GM21528 (cell line): ENCODE data around the gene LCN10.
A peak's percentile ranks its signal among the peaks of the same experiment; 100 is the strongest.

ENCODE experiments used
- ATAC-seq: cut with Tn5 transposase; IDR thresholded peaks from one replicate; pipeline ENCODE4 v1.9.1; 2021; ENCODE audit warnings: mild to moderate bottlenecking, moderate library complexity; ENCODE audit not compliant: unreplicated experiment, low FRiP score

LCN10 gene

DNA sequence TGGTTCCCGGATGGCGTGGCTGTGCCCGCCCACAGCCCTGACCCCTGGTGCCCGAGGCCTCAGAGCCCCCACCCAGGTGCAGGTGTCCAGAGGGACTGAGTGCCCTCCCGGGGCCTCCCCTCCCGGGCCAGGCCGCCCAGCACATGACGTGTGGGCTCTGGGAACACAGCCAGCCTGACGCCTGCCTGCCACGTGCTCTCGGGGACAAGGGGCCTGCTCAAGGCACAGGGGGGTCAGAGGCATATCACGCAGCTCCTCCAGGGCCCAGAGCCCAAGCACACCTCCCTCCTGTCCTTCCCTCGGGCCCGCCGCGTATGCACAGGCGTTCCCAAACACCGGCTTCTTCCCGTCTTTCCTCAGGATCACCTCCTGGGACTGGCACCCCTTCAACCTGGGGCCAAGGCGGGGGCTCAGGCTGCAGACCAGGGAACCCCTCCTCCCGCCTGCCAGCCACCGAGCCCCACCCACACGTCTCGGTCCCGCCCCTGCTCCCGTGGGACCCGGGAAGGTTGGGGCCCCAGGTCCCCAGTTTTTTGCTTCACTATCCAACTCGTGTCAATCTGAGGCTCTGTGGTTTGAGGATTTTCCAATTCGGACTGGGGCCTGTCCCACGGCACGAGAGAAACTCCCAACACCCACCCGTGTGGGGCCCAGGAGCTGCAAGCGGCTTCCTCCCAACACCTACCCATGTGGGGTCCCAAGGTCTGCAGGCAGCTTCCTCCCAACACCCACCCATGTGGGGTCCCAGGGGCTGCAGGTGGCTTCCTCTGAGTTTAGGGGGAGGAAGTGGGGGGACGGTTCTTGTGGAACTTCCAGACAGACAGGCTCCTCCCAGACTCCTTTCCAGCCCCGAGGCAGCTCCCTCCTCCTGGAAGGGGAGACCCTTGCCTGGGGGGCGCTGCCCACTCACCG lies 1.5 kb downstream of the LCN10 start:
- ATAC-seq, result no peak

DNA sequence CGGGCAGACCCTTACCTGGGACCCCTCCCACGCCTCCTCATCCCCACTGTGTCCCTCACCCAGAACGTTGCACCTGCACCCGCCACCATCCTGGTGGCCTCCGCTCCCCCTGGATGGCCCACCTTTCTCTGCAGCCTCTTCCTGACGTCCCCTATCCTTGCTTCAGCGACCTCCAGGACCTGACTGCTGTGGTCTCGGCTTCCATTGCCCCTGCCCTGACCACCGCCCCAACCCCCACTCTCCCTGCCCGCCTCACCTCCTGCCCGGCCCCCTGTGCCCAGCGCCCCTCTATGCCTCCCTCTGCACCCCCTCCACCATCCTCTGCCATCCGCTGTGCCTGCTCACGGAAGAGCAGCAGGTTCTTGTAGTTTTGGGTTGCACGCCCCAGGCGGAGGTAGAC lies 2.2 kb downstream of the LCN10 start:
- no peak for ATAC-seq

- no peak for ATAC-seq
Measured at GRCh38 chr9:136740069-136740468, 2.7 kb downstream of the LCN10 start.

DNA sequence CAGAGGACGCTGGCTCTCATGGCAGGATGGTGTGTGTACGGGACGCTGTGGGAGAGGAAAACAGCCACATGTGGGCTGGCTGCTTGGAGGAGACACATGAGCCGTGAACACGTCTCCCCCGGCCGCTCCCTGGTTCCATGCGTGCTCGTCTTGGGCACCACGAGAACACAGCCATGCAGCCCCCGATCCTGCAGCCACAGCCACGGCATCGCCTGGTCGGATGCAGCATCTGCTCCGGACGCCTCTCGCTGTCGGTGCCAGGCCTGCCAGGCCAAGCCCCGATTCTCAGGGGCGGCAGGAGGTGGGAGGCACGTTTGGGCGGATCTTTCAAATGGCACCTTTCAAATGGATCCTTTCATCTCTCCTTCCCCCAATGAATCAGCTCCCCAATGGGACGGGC lies 3.2 kb downstream of the LCN10 start:
- ATAC-seq, result no peak

GRCh38 chr9:136738960-136739359 lies 3.8 kb downstream of the LCN10 start:
- ATAC-seq, result no peak

GRCh38 chr9:136735812-136736480 lies 6.8 kb downstream of the LCN10 start:
- no peak for ATAC-seq

GRCh38 chr9:136734837-136735496 lies 7.8 kb downstream of the LCN10 start:
- no peak for ATAC-seq

- ATAC-seq, result no peak
Measured at GRCh38 chr9:136733611-136734010, 9.1 kb downstream of the LCN10 start.

- ATAC-seq, result no peak
Measured at GRCh38 chr9:136732444-136733178, 10.1 kb downstream of the LCN10 start.

- no peak for ATAC-seq
Measured at GRCh38 chr9:136729926-136730325, 12.8 kb downstream of the LCN10 start.

GRCh38 chr9:136729144-136729543 lies 13.6 kb downstream of the LCN10 start:
- no peak for ATAC-seq

GRCh38 chr9:136728548-136729123 lies 14.1 kb downstream of the LCN10 start:
- ATAC-seq, result peak; percentile 16

DNA sequence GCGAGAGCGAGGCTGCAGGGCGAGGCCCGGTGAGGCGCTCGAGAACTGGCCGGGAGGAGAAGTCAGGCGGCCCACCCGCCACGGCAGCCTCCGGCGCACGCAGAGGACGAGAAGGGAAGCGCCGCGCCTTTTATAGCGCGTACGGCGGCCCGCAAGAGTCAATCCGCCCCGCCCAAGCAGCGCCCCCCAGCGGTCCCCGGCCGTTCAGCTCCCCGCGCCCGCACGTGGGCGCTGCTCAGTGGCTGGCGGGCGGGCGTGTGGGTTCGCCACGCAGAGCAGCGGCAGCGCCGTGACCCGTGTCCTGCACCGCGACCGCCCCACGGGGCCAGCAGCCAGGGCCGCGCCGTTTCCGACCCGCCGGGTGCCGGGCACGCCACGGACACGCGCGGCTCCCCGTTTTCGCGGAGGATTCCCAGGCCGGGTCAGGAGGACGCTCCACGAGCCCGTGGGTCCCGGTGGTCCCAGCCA lies 14.6 kb downstream of the LCN10 start:
- peak; percentile 52 for ATAC-seq

GRCh38 chr9:136726631-136727191 lies 16.0 kb downstream of the LCN10 start:
- ATAC-seq, result no peak

DNA sequence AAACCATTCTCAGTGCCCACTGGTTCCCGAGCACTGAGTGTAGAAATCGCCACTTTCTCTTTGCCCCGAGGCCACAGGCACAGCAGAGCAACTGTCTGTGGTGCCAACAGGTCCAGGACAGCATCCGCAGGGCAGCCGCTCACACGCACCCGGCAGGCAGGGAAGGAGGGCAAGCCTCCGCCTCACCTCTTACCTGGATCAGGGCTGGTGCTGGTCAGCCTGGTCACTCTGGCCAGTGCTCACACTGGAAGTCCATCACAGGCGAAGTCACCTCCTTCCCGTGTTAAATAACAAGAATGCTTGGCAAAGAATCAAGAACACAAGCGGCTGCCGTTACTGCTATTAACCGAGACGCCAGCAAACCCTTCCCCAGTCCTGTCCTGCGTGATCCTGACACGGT lies 16.6 kb downstream of the LCN10 start:
- no peak for ATAC-seq

GRCh38 chr9:136725612-136726011 lies 17.1 kb downstream of the LCN10 start:
- no peak for ATAC-seq

GRCh38 chr9:136724772-136725171 lies 18.0 kb downstream of the LCN10 start:
- ATAC-seq, result no peak

DNA sequence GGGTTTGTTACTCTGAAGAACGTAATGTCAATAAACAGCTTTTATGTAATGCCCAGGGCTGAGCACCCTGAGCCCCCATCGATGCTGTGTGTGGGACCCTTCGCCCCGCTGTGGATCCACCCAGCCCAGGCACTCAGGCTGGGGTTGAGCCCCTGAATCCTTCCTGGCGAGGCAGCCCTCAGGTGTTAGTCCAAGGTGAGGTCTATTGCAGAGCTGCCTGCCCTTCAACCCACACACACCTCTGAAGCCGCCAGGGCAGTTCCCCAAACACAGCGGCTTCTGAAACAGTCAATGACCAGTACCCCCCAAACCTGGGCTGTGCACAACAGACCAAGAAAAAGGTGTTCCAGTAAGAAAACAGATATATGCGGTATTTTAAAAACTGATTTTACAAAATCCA lies 18.8 kb downstream of the LCN10 start:
- ATAC-seq, result no peak

- ATAC-seq, result no peak
Measured at GRCh38 chr9:136723362-136723976, 19.3 kb downstream of the LCN10 start.
